ENCODE results near the gene OR2AG2.

GRCh38 chr11:6717426-6717825, 54.4 kb downstream of the OR2AG2 start:
- TF ChIP-seq CTCF (IDR thresholded peaks at IDR 0.05) (no peak), POLR2AphosphoS5 (IDR thresholded peaks at IDR 0.05) (no peak)

Data from transverse colon (tissue), 4 donors.